Stimulated activated CD8-positive, alpha-beta memory T cell treated with anti-CD3 and anti-CD28 coated beads, Interleukin-15, amount 100 ng/mL, for 1 hour (primary cell): Measurements from ENCODE around the gene C2orf92.

Source experiments
- DNase-seq: peaks from one replicate; pipeline ENCODE4 v3.0.0-alpha.2; 2020; ENCODE audit warnings: low read depth

The C2orf92 gene

DNA sequence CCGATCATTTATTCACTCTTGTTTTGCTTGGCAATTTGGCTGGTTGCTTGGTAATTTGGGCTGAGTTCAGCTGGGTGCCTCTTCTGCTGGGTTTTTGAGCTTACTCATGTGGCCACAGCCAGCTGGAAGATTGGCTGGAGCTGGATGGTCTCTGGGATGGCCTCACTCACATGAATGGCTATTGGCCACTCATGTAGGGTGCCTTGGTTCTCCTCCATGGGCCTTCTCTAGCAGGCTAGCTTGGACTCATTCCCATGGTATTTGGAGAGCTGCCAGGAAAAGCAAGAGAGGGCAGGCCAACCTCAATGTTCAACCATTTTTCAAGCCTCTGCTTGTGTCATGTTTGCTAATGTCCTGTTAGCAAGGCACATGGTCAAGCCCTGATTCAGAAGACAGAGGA is 60.7 kb downstream of the C2orf92 start:
- DNase-seq, result no peak

DNA sequence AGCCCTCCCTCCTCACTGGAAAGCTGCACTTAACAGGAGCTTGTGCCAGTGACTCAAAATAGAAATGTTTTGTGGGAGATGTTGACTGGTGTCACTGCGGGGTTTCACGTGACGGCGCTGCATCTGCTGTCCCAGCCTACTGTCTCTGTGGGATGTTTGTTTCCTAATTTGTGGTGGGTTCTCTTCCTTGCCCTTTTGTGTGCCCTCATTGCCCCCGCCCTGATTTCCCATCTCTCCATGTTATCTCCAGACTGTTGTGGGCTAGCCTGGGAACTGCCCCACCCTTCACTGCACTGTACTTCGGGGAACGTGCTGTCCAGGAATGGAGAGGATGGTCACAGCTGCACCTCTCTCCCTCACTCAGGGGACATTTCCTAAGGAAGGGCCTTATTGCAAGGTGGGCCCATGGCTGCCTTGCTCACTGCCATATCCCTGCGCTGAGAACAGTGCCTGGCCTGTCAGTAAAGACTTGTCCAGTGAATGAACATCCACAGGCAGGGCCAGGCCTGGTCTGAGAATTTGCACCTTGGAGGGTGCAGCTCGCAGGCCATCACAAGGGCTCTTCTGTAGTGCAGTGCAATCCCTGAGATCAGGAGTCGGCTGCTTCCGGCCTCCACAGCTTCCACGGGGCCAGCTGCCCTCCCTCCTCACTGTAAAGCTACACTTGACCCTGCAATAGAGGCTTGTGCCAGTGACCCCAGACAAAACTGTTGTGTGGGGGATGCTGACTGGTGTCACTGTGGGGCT is 61.9 kb downstream of the C2orf92 start:
- no peak for DNase-seq

DNA sequence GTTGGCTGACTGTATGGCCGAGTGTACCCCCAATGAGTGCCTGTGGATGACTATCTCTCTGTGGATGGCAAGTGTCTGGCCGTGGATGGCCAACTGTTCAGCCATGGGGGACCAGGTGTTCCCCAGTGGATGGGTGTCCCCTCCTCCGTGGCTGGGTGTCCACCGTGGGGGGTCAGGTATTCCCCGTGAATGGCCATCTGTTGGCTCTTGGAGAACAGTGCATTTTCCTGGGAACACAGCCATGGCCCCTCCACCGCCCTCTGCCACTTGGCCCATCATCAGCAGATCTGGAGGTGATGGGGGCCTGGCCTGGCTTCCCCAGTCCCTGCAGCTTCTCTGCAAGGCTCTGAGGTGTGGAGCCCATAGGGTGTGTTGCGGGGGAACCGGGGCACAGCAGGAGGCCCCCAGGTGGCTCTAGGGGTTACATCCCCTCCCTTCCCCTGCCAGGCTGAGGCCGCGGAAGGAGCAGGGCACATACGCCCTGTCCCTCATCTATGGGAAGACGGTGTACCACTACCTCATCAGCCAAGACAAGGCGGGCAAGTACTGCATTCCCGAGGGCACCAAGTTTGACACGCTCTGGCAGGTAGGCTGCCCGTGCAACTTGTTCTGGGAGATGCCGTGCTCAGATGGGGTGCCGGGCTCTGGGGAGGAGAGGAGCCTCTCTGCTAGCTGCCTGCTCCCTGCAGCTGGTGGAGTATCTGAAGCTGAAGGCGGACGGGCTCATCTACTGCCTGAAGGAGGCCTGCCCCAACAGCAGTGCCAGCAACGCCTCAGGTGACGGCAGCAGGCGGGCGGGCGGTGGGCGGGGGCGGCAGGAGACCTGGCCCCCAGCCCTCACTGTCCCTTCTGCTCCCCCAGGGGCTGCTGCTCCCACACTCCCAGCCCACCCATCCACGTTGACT is 63.2 kb downstream of the C2orf92 start:
- DNase-seq, result no peak

DNA sequence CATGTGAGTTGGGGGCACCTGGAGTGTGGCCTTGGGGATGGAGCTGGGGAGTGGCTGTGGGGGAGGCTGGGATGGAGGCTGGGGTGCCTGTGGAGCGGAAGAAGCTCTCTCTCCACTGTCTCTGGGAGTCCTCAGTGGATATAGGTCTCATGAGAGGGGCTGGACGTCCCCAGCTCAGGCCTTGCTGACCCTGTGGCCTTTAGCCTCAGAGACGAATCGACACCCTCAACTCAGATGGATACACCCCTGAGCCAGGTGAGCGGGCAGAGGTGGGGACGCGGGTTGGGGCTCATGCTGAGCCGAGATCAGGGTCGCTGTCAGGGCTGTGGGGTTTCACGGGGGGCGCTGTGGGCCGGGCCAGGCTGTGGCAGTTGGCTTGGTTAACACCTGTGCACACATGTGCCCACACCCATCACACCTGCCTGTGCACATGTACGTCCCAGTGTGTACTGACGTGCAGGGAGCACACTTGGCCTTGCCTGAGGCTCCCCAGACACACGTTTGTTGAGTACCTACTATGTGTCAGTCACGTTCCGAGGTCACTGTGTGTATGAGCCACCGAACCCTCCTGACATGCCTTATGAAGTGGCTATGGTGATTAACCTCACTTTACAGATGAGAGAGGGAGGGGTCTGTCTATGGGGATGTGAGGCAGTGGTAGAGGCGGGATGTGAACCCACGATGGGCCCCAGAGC is 64.0 kb downstream of the C2orf92 start:
- no peak for DNase-seq

DNA sequence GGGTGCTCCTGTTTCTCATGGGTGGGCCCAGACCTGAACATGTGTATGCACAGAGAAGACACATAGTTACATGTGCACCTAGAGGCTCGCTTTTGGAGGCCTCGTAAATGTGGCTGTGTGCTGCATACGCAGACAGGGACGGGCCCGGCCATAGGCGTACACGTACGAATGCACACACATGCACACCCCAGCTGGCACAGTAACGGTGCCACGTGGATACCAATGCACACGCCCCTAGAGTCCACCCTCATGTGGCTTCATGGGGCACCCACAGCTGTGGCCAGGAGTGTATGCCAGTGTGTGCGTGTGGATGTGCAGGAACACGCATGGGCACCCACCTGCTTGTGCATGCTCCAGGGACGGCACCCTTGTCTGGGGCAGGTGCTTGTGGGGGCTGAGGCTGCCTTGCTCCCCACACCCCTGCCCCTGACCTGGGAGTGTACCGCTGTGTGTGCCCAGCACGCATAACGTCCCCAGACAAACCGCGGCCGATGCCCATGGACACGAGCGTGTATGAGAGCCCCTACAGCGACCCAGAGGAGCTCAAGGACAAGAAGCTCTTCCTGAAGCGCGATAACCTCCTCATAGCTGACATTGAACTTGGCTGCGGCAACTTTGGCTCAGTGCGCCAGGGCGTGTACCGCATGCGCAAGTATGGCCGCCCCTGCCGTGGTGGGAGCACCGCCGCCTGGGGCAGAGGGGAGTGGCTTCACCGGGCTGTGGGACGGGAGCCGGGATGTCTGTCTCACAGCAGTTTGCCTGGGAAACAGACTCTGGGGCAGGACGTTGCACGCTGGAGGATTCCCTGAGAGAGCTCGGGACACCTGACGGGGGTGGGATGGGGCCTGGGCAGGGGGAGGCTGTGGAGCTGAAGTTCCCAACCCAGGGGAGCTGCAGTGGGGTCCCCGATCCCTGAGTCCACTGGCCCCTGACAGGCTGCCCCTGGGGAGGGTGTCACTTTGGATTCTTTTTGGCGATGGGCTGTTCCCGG is 64.8 kb downstream of the C2orf92 start:
- no peak for DNase-seq

DNA sequence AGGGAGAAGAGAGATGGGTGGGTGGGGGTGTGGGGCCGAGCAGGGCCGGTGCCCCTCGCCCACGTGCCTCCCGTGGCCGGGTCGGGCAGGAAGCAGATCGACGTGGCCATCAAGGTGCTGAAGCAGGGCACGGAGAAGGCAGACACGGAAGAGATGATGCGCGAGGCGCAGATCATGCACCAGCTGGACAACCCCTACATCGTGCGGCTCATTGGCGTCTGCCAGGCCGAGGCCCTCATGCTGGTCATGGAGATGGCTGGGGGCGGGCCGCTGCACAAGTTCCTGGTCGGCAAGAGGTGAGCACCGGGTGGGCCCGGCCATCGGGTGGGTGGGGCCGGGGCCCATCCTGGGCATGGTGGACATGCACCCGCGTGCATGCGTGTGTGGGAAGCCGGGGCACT is 65.6 kb downstream of the C2orf92 start:
- DNase-seq, result no peak

DNA sequence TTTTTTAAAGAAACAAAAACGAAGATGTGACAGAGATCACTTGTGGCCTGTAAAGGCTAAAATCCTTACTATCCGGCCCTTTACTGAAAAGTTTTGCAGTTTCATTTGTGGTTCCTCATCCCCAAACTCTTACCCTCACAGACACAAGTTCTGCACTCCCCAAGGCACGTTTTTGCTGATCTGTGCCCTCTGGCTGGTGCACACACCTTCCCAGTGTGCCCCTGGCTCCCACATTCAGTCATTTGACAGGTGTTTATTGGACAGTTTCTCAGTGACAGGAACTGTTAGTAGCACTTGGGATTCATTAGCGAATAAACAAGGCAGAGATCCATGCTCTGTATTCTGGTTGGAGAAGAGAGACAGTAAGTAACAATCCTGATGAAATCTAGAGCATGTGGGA is 66.7 kb downstream of the C2orf92 start:
- DNase-seq, result no peak

DNA sequence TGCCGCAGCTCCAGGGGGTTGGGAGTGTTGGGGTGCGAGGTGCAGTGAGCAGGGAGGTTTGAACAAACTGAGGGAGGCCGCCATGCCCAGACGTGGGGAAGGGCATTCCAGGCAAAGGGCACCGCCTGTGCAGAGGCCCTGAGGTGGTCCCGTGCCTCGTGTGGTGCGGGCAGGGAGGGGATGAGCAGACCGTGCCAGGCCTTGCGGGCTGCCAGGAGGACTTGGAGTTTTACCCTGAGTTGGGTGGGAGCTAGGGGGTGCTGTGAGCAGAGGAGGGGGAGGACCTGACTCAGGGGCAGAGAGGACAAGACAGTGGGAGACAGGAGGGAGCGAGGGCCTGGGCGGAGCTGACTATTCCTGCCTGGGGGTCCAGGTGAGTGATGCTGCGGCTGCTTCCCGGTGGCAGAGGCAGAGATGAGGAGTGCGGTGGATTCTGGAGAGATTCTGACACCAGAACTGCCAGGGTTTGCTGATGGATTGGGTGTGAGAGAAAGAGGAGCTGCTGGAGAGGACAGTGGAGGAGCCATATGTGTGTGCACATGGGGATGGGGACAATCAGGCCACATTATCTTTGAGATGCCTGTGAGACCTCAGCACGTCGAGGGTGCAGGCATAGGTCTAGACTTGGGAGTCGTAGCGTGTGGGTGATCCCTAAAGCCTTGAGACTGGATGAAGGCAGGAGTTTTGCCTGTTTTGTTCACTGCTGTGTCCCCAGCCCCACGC is 67.3 kb downstream of the C2orf92 start:
- no peak for DNase-seq

DNA sequence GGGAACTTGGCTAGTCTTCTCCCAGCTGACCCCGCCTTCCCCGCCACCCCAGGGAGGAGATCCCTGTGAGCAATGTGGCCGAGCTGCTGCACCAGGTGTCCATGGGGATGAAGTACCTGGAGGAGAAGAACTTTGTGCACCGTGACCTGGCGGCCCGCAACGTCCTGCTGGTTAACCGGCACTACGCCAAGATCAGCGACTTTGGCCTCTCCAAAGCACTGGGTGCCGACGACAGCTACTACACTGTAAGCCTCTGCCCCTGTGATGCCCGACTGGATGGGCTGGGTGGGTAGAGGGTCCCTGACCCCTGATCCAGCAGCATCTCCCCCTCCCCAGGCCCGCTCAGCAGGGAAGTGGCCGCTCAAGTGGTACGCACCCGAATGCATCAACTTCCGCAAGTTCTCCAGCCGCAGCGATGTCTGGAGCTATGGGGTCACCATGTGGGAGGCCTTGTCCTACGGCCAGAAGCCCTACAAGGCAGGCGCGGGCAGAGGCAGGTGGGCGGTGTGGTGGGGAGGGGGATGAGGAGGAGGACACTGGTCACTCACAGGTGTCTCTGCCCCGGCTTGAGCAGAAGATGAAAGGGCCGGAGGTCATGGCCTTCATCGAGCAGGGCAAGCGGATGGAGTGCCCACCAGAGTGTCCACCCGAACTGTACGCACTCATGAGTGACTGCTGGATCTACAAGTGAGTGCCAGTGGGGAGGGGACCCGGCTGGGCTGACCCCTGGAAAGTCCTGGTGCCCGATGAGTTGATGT is 68.1 kb downstream of the C2orf92 start:
- DNase-seq, result no peak

DNA sequence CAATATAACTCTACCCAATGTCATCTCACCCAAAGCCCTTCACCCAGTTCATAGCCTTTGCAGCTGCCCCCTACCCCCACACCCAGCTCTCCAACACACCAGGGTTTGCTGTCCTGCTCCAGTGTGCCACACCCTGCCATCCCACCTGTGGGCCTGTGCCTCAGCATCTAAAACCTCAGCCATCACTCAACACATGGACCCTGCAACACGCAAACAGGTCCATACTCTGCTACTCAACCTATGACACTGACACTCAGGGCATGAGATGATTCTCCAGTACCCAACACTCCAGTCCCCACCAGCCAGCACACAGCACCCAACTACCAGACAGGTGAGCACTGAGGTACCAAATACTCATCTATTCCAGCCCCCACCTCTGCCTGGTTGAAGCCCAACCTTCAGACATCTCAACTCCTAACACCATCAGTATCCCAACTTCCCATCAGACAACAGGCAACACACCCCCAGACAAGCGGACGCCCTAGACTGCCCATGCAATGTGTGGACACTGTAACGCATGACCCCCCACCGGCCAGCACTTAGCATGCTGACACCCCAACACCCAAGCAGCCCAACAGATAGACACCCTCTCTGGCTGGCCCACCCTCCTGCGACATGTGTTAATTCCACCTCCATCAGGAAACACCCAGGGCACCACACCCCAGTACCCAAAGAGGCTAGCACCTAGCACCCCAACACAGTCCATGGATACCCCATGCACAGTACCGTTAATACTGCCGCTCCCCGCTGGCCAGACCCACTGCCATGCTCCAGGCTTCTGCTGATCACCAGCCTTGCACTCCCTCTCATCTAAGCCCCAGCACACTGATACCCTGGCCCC is 68.9 kb downstream of the C2orf92 start:
- DNase-seq, result no peak

DNA sequence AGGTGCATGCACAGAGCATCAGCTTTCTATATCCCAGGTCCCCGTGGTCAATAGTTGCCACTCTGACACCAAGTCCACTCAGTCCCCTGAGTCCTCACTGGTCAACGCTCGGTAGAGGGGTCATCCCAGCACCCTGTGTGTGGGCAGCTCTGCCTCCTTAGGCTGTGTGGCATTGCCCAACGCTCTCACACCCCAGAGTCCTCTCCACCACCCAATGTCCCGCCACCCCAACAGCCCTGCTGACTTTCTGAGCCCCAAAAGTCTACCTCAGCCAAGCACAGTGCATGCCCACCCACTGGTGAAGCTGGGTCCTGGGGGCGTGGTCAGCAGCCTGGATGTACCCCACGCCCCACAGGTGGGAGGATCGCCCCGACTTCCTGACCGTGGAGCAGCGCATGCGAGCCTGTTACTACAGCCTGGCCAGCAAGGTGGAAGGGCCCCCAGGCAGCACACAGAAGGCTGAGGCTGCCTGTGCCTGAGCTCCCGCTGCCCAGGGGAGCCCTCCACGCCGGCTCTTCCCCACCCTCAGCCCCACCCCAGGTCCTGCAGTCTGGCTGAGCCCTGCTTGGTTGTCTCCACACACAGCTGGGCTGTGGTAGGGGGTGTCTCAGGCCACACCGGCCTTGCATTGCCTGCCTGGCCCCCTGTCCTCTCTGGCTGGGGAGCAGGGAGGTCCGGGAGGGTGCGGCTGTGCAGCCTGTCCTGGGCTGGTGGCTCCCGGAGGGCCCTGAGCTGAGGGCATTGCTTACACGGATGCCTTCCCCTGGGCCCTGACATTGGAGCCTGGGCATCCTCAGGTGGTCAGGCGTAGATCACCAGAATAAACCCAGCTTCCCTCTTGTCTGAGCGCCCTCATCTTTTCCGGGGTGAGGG is 69.7 kb downstream of the C2orf92 start:
- no peak for DNase-seq

DNA sequence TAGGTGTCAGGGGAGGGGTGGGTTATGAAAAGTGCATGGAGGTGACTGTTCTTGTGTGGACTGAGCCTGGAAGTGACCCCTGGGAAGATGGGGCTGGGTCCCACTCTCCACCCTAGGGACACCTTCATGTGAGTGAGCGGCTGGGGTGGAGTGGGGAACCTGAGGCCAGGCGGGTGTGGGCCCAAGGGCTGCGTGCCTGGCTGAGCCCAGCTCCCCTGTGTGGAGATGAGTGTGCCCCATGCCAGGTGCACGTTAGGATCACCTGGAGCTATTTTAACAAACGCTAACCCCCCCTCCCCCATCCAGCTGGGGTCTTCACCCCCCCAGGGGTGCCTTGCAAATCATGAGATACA is 70.4 kb downstream of the C2orf92 start:
- no peak for DNase-seq

DNA sequence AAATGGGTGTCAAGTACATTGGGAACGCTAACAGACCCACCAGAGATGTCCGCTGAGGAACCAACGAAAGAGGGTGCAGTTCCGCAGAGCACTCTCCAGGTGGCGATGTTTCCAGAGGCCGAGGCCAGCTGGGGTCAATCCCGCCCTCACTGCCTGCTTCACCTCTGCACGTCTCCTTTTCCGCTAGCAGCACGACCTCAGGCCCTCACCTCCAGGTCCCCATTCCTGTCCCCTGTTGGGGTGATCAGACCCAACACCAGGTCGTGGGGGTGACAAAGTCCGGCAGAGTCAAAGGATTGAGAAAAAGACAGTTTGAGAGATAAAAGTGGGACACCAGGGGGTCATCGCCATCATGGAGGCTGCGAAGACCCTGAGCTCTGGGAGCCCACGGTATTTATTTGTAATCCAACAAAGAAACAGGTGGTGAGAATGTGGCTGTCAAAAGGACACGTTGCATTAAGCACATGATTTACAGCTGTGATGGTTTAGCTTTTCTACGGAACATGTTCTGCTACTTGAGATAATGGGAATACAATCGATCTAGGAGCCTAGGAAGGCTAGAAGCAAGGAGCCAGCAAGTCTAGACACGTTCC is 71.2 kb downstream of the C2orf92 start:
- no peak for DNase-seq

DNA sequence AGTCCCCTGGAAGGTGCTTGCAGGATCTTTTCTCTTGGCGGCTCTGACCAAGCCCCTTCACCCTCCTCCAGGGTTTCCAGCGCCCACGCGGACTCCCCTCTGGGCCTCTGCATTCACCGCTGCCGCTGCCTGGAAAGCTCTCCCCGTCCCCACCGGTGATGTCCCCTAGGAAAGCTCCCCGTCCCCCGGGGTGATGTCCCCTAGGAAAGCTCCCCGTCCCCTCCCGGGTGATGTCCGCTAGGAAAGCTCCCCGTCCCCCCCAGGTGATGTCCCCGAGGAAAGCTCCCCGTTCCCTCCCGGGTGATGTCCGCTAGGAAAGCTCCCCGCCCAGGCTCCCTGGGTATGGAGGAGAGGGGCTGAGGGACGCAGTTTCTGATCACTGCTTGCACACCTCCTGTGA is 71.7 kb downstream of the C2orf92 start:
- DNase-seq, result no peak

DNA sequence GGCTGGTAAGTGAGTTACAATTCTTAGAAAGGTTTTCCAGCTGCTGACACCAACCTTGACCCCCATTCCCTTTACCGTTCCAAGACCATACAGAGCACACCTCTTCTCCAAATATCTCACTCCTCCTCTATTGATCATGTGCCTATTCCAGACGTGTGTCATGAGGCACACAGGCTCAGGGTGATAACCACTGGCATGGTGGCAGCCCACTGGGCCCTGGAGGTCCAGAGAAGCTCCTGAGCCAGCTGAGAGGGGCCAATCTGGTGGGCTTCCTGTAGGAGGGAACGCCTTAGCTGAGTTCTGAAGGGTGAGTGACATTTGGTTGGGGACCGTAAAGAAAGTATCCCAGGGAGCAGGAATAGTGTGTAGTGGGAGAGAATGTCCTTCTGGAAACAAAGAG is 72.2 kb downstream of the C2orf92 start:
- DNase-seq, result no peak

DNA sequence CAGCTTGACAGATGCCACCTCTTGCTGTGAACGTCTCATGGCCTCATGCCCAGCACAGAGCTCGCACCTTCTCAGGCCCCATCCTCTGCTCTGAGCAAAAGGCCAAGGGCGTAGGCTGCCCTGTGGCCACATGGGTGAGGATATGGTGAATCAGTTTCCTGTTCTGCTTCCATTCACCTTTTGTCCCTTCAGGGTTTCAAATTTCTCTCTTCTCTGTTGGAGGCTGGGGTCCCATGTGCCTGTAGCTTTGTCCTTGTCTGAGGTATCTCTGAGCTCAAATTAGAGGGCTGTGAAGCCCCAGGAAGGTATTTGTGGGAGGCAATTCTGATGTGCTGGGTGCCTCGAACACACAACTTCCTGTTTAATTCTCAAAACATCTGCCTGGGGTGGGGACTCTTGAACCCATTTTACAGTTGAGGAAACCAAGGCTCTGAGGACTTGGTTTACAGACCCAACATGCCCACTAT is 72.9 kb downstream of the C2orf92 start:
- DNase-seq, result no peak

DNA sequence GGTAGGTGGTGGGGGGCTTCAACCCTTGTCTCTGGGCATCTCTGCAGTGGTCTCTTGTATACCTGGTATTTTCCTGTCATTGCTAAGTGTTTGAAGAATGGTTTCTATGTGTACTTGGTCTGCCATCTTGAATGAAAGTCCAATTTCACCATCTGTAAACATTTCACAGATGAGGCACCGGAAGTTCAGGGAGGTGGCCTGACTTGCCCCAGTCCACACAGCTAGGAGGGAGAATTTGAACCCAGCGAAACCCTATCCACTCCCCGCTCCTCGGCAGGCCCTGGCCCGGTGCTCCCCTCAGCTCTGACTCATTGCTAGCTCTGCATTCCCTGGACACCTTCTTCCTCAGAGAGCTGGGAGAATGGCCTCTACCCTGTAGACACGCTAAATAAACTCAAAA is 74.4 kb downstream of the C2orf92 start:
- DNase-seq, result no peak
